22Rv1 (cell line): ENCODE measurements around the gene MMP20.

Experiments used
- CTCF ChIP-seq: fragments of 450-650 bp; IDR thresholded peaks from 2 replicates; pipeline ENCODE4 v1.5.1; 2017; ENCODE audit warnings: mild to moderate bottlenecking
- ZFX ChIP-seq: fragments of 450-650 bp; IDR thresholded peaks from 2 replicates; pipeline ENCODE4 v1.6.1; 2017; ENCODE audit warnings: antibody characterized with exemption, borderline replicate concordance

- TF ChIP-seq CTCF (no peak), ZFX (no peak)
Measured at GRCh38 chr11:102625177-102625576, at the start of gene MMP20.
